ENCODE data around the gene CORO2B.

The CORO2B gene

DNA sequence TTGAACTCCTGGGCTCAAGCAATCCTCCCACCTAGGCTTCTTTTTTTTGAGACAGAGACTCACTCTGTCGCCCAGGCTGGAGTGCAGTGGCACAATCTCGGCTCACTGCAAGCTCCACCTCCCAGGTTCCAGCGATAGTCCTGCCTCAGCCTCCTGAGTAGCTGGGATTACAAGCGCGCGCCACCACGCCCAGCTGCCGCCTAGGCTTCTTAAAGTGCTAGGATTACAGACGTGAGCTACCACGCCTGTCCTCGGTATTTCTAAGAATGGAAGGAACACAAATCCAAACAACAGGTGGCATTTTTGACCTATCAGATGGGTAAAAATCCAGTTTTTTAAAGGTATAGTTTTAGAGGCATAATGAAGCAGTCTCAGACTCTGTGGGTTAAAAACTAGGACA, 128.1 kb downstream of the CORO2B start:
- DNase-seq, result no peak

DNA sequence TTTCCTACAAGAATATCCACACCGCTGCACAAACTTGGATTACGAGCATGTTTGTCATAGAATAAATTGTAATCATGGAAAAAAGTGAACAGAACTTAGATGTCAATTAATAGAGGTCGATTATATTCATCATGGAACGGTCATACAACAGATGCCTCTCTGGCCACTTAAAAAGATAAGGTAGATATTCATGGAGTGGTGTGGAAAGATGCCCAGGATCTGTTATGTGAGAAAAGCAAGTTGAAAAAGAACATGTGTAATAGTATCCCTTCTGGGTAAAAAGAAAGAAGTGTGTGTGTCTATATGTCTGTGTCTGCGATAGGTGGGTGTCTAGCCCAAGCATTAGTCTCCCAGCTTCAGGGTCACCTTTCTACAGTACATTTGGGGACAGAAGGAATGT, 128.6 kb downstream of the CORO2B start:
- DNase-seq, result no peak

DNA sequence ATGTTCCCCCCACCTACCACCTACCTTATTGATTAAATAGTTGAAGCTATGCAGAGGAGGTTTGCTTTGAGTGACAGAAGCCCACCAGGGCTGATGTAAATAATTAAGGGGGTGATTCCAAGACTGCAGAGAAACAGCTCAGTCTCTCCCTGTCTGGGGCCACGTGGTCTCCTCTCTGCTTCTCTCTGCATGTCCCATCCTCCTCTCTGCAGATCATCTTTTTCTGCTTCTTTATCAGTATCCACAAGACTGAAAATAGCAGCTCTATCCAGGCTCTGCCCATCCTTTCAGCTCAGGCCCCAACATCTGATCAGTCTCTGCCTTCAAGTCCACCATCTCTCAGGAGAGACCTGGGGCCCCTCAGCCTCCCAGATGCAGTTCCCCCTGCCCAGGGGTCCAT, 131.1 kb downstream of the CORO2B start:
- no peak for DNase-seq

DNA sequence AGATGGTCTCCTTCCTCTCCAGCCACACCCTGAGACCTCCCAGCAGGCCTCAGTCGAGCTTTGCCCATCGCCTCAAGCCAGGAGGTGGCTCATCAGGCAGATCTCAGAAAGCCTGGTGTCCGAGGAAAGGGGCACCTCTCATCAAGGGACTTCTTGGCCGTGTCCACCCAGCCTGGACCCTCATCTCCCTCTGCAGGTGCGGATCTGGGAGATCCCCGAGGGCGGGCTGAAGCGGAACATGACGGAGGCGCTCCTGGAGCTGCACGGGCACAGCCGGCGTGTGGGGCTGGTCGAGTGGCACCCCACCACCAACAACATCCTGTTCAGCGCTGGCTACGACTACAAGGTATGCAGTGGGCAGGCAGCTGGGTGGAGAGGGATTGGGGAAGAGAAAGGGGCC, 131.7 kb downstream of the CORO2B start:
- no peak for DNase-seq

DNA sequence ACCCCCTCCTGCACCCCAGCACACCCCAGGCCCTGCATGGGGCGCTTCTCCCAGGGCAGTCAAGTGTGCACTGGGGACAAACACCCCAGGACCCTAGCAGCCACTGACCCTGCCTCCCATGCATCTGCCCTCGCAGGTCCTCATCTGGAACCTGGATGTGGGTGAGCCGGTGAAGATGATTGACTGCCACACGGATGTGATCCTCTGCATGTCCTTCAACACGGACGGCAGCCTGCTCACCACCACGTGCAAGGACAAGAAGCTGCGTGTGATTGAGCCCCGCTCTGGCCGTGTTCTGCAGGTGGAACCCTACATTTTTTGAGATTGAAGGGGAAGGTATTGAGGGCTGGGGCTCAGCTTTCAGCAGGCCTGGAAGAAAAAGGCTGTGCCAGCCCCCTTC, 132.6 kb downstream of the CORO2B start:
- DNase-seq, result no peak

DNA sequence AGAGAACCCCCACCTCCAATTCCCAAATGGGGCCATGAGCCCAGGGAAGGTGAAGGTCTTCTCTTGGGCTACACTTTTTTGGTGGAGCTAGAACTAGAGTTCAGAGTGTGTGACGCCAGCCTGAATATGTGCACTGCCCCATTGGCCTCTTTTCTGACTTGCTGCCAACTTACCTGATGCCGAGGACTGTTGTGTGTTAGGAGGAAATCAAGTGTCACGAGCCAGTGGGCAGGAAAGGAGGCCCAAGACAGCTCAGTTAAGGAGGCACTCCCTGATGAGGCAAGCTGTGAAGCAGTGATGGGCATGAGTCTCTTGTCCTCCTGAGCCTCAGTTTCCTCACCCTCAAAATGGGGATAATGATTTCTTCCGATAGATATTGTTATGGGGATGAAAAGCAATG, 134.1 kb downstream of the CORO2B start:
- DNase-seq, result no peak

DNA sequence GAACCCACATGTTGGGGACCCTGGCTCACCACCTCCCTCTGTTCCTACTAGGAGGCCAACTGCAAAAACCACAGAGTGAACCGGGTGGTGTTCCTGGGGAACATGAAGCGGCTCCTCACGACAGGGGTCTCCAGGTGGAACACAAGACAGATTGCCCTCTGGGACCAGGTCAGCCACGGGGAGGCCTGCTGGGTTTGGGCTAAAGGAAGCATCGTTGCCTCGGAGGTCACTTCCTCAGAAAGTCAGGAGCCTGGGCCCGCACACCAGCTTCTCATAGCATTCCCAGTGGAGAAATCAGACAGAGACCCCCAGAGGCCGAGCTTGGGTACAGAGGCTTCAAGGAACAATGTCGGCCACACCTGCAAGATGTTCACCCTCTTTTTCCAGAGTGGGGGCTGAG, 135.1 kb downstream of the CORO2B start:
- no peak for DNase-seq

DNA sequence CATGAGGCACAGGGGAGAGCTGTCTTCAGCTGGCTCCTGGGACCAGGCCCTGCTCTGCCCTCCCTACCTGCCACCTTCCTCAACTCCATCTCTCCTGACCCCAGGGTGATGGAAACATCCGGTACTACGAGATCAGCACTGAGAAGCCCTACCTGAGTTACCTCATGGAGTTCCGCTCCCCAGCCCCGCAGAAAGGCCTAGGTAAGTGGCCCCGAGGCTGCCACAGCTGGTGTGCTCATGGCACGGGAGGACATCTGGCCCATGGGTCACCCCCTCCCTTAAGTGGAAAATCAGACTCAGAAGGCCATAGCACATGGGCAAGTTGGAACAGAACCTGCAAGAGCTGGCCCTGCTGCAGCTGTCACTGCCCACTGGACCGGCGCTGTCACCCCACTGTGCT, 136.3 kb downstream of the CORO2B start:
- DNase-seq, result no peak

DNA sequence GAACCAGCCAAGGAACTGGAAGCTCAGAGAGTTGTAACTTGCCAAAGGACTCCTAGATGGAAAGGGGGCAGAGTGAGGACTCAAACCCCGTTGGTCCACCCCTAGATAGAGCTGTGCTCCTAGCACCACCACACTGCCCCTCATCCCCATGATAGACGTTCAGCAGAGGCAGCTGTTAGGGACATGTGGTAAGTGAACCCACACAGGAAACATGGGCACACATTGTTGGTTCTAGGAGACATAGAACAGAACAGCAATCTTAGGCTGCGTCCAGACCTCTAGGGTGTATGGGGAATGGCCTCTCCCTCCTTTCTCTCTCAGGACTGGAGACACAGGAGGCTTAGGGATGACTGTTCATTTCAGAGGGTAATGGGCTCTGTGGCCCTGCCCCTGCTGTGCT, 139.2 kb downstream of the CORO2B start:
- DNase-seq, result no peak

DNA sequence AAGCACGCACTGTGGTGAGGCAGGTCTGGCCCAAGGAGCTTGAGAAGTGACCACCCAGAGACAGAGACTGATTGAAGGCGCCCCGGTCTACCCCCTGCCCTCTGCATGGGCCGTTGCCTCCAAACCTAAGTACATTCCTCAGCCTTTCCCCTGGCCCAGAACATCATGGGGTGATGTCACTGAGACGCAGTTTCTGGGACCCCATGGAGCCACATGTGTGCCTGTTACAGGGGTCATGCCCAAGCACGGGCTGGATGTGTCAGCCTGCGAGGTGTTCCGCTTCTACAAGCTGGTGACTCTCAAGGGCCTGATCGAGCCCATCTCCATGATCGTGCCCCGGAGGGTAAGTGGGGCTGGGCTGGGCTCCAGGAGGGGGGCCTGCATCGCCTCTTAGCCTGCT, 139.7 kb downstream of the CORO2B start:
- DNase-seq, result no peak

DNA sequence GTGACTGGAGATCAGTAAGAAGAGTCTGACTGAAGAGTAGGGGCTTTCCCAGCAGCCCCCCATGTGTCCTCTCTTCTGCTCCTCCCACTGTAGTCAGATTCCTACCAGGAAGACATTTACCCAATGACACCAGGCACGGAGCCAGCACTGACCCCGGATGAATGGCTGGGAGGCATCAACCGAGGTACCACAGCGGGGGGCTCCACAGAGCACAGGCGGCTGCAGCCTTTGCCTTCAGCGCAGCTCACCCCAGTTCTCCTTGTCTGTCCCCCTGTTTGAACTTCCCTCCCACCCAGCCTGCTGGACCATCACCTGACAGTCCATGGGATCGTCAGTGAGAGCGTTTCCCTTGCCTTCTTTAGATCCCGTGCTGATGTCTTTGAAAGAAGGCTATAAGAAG, 140.3 kb downstream of the CORO2B start:
- no peak for DNase-seq

DNA sequence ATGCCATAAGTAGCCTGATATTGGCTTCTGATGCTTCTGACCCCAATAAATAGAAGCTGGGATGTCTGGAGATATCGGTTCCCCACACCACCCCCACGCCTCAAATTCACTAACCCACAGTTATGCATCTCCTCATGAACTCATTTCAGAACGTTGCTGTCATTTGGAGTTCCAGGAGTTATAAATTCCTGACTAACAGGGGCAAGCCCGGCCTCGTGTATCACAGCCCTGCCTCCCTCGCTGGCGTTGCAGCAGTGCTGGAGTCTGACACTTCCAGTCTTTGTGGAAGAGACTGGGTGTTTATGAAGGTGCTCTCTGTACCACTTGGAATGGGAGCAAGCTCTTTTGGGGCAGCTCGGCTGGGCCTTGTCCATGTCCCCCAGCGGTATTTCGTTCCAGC, 140.9 kb downstream of the CORO2B start:
- DNase-seq, result no peak

DNA sequence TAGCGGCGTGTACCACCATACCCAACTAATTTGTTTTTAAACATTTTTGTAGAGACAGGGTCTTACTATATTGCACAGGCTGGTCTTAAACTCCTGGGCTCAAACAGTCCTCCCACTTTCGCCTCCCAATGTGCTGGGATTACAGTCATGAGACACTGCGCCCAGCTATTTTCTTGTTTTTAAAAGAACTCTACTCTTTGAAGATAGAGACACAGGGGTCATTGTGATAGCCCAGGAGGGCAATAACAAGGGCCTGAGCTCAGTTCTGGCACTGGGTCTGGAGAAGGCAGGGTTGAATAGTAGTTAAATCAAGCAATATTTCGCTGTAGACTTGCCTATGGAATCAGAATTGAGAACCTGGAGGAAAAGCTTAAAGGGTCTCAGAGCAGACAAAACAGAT, 143.1 kb downstream of the CORO2B start:
- DNase-seq, result no peak

DNA sequence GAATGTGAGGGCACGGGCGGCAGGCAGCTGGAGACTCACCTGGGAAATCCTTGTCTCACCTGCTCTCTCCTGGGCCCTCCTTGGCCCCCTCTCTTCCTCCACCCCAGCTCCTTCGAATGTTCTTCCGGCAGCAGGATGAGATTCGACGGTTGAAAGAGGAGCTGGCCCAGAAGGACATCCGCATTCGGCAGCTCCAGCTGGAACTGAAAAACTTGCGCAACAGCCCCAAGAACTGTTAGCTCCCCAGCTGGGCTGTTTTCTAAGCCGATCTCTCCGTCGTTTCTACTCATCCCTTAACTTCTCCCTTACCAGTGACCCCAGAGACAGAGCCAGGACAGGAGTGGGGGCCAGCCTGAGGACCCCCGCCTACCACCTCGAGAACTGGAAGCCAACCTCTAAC, 146.9 kb downstream of the CORO2B start:
- no peak for DNase-seq

DNA sequence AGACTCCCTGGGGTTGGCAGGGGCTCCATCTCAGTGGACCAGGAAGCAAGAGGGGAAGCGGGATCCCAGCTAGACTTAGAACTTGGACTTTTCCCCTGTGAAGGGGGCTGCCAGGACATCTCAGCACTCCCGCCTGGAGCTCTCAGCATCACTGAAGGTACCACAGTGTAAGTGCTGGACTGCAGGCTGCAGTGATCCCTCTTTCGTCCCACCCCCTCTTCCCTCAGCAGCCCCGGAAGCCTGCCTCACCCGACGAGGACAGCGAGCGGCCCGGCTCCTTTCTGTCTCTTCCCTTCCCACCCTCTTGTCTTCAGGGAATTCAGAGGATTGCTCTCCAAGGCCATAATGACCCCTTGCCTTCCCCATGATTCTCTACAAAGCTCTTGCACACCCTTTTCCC, 147.5 kb downstream of the CORO2B start:
- no peak for DNase-seq

DNA sequence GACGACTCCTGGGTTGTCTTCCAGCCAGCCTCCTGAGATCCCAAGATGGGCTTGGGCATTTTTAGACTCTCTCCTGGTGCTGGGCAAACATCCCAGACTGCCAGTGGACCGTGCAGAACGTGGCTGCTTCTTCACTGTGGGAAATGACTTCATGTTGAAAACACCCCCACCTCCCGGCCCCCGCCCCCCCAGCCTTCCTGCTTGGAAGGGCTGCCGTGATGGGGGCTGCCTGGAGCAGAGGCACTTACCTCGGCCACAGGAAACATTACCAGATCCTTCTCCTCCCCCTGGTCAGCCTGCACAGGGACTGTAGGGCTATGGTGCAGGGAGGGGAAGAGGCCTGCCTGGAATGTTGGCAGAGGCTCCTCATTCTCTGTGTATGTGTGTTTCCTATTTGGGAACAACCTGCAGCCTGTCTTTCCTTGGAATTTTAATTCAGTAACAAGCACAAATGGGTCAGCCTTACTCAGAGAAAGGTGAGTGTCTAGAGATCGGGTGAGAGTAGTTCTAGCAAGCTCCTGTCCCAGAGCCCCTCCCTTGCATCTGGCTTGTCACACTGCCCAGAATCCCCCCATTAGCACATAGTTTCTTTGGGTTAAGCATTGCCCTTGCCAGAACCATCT, 151.1 kb downstream of the CORO2B start:
- peak; percentile 72 for DNase-seq

DNA sequence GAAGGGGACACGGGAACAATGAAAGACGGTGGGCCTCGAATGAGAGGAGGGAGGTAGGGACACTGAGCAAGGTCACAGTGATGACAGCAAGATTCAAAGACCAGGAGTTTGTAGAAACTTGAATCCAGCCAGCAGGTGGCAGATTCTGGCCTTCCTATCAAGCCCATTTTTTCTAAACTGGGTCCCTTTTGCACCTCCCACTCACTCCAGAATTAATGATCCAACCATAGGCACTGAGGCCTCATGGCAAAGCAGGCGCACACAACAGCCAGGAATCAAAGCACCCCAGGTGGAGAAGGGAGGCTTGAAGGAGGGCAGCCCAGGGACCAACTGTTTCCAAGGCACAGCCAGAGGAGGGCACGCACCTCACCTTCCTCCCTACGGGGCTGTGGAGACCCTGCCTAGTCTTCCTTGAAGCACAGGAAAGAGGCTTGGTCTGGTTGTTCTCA, 151.7 kb downstream of the CORO2B start:
- peak; percentile 52 for DNase-seq

DNA sequence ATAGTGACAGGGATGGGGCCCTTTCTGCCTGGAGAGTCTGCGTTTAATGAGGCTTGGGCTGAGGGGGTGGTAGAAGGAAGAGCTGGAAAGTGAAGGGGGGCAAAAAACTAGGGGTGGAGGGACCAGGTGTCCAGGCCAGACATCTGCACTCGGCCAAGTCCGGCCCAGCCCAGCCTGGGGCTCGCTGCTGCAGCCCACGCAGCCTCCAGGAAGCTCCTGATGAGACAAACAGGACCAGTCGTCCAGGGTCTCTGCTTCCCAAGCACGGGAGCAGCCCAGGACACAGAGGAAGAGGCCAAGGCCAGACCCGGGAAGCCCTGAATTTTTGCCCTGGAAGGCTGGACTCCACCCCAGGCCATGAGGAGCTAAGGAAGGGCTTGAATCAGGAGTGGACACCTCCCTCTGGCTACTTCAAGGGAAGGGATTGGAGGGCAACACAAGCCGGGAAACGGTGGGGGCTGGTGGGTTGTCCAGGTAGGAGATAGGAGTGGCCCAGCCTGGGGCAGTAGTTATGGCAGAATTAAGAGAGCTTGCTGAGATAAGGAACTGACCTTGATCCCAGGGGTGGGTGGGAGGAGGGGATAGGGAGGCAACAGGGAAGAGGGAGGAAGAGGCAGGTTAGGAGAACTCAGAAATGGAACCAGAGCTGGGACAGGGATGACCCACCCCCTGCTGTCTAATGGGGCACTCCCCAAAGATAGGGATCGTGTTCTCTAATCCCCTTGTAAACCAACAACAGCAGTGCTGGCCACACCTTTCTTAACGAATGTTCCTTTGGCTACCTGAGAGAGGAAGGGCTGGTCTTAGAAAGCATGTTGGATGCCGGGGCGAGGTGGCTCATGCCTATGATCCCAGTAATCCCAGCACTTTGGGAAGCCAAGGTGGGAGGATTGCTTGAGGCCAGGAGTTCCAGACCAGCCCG, 152.4 kb downstream of the CORO2B start:
- peak; percentile 68 for DNase-seq

DNA sequence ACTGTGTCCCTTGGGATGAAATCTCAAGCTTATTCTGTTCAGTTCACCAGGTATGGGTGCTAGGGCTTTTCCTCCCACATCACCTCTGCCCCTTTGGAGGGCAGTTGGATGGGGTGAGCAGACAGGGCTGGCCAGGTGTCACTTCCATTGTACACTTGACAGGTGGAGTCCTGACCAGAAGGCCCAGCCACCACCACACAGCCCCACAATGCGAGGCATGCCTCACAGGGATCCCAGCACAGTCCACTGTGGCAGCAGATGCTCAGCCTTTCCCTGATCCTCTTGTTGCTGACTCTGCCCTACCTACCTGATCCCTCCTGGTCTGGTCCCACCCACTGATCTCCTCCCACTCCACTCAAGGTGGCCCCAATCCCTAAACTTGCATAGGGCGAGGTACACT, 153.7 kb downstream of the CORO2B start:
- DNase-seq, result no peak

DNA sequence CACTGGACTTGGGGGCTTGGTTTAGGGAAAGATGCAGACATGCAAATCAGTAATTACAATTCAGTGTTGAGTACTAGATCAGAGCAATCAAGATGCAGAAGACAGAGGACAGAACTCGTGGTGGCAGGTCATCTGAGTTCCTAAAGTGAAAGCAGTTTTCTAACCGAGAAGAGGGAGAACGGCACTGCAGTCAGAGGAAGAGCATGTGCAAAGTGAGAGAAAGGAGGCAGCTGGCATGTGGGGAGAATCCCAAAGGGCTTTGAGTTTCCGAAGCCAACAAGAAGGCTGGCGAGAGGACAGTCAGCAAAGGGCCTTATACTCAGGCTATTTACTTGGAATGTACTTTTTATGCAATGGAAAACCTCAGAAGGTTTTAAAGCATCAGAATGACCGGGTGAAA, 154.9 kb downstream of the CORO2B start:
- DNase-seq, result no peak

DNA sequence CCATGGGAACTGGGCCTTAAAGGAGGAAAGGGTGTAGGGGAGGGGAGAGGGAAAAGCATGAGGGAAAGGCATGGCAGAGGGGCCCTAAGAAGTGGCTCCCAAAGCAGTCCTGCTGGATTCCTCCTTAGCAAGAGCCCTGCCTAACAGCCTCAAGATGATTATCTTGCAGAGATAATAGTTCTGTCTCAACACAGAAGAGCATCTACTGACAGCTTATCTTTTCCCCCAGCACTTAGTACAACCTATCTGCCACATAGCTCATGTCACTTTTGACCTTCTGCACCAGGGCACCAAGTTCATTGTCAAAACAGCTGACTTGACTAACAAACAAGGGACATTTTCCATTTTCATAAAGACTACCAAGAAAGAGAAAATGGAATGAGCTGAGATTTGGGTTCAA, 155.6 kb downstream of the CORO2B start:
- no peak for DNase-seq

DNA sequence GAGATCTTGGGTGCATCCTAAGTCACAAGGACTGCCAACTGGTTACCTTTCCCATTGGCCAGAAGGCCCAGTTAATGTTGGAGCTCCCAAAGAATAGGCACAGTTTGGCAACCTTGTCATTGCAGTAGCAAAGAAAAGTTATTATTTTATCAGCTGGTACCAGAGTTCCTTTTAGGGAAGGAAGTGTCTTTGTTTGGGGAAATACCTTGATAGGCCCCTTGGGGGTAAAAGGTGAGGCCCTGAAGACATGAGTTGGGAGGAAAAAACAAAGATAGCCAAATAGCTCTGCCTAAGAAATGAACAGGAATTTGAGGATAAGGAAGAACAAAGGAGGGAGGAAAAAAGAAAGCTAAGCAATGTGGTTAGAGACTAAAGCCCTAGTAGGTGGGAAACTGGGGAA, 156.1 kb downstream of the CORO2B start:
- no peak for DNase-seq

DNA sequence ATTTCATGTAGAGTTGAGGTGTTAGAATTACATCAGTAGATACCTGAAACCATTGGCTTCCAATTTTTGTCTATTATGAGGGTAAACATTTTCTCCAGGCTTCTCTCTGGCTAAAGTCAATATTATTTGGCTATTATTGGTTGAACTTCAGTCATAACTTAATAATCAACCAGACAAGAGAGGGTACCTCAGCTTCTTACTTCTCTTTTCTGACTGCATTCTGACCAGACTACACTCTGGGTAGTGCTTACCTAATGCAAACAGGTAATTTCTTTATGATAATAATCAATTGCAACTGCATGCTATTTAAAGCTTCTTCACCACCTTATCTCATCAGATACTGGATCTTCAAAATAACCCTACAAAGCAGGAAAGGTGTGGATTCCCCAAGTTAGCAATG, 156.8 kb downstream of the CORO2B start:
- DNase-seq, result no peak

DNA sequence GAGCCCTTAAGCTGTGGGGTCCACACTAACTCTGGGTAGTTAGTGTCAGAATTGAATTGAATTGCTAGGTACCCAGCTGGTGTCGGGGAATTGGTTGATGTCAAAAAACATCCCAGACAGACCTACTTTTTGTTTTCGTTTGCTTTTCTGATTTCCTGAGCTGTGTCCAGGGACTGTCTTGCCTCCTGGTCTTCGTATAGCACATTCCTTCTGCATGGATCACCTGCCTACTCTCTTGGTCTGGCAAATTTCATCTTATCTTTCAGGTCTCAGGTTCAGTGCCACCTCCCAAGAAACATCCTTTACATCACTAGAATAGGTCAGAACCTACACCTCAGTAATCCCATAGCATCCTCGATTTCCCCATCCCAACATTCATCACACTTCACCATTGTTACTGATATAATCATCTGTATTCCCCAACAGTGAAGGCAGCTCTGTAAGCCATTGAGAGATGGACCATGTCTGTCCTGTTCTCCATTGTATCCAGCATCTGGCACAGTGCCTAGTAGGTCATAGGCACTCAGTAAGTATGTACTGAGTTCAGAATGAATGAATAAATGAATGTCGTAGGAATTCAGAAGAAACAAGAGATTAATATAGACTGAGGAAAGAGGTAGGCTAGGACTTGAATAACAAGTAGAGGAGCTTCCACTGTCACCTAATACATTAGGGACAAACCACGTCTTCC, 160.7 kb downstream of the CORO2B start:
- DNase-seq, result no peak
